Activated CD8-positive, alpha-beta memory T cell treated with anti-CD3 and anti-CD28 coated beads, Interleukin-2, amount 50 U/mL, for 1 hour (primary cell): Measurements from ENCODE around the gene WDR5.

ENCODE experiments used
- DNase-seq: peaks from one replicate; pipeline ENCODE4 v3.0.0-alpha.2; 2020; ENCODE audit errors: extremely low read depth

WDR5 gene

DNA sequence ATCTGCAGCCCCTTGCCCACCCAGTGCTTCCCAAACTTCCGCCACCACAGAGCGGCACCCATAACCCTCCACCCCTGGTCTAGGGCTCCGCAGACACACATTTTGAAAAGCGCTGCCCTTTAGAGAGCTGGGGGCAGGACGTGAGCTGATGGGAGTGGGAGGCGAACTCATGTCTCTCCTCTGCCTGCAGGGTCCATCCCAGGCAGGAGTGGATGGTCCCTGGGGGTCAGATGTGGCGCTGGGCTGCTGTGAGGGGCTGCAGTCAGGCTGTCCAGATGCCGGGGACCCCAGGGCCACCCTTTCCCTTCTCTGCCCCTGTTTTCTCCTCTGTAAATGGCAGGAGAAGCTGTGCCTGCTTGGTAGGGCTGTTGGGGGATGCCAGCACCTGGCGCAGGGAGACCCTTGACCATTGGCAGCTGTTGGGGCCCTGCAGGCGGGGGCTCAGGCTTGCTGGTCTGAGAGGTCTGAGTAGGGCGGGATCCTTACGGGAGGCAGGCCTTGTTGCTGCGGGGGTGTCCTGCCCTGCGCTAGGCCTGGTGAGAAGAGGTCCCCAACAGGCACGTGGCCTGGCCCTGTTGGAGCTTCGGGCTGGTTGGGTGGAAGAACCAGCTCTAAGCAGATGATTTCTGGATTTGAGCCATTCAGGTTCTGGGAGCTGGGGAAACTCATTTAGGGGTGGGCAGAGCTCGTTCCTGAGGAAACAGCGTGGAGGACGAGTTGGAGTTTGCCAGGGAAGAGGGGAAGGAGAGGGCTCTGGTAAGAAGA, 38.8 kb downstream of the WDR5 start:
- DNase-seq: no peak

DNA sequence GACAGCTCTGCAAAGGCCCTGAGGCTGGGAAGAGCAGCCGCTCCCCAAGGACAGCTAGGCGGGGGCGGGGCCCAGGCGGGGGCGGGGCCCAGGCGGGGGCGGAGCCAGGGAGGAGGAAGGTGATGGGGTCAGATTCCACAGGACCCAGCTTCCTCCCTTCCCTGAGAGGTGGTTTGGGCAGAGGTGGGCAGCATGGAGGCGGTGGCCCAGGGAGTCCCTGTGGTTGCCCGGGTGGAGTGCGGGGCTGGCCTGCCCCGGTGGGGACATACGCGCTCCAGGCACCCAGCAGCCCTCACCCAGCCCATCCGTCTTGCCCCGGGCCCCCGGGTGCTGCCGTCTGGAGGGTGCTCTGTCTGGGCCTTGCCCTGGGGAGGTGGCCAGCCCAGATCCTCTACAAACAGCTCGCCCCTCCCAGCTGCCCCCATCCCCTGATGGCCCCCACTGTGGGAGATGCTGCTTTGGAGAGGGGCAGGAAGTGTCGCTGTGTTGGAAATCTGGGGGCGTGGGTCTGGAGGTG, 39.5 kb downstream of the WDR5 start:
- DNase-seq: no peak

DNA sequence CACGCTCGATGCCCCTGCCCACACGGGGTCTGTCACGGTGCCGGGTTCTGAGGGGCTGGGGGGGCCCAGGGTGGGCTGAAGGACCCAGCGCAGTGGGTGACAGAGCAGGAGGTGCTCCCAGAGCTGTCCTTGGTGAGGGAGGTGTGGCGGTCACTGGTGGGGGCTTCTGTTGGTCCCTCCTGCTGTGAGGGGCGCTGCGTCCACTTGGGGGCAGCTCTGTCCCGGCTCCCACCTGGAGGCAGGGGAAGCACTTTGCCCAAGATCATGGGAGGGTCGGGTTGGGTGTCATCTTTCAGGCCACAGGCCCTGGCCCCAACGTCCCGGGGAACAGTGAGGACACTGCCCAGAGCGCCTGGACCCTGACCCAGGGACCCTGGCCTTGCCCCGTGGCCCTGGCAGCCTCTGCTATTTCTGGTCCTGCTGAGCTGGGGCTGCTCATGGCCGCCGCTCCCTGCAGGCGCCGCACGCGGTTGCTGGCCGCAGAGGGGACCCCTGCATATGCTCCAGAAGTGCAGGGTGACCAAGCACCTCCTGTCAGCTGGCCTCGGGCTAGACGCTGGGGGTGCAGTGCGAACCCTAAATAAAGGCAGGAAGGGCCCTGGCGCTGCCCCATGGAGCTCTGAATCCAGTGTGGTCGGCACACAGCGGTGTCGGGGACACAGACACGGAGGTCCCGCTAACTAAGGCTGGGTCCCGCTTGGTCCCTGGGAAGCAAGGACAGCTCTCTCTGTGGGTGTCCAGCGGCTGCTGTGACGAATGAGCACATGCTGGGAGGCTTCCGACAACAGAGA, 40.1 kb downstream of the WDR5 start:
- DNase-seq: no peak

DNA sequence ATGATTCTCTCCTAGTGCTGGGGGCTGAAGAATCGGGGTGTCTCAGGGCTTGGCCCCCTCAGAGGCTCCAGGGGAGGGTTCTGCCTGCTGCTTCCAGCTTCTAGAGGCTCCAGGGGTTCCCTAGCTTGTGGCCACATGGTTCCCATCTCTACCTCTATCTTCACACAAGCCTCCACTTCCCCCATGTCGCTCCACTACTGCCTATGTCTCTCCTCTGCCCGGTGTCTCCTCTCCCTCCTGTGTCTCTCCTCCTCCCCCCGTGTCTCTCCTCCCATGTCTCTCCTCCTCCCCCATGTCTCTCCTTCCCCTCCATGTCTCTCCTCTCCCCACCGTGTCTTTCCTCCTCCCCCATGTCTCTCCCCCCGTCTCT, 40.7 kb downstream of the WDR5 start:
- DNase-seq: no peak

DNA sequence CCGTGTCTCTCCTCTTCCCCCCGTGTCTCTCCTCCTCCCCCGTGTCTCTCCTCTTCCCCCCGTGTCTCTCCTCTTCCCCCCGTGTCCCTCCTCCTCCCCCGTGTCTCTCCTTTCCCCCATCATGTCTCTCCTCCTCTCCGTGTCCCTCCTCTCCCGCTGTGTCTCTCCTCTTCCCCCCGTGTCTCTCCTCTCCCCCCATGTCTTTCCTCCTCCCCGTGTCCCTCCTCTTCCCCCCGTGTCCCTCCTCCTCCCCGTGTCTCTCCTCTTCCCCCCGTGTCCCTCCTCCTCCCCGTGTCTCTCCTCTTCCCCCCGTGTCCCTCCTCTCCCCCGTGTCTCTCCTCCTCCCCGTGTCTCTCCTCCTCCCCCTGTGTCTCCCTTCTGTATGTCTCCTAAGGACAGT, 41.3 kb downstream of the WDR5 start:
- DNase-seq: no peak

DNA sequence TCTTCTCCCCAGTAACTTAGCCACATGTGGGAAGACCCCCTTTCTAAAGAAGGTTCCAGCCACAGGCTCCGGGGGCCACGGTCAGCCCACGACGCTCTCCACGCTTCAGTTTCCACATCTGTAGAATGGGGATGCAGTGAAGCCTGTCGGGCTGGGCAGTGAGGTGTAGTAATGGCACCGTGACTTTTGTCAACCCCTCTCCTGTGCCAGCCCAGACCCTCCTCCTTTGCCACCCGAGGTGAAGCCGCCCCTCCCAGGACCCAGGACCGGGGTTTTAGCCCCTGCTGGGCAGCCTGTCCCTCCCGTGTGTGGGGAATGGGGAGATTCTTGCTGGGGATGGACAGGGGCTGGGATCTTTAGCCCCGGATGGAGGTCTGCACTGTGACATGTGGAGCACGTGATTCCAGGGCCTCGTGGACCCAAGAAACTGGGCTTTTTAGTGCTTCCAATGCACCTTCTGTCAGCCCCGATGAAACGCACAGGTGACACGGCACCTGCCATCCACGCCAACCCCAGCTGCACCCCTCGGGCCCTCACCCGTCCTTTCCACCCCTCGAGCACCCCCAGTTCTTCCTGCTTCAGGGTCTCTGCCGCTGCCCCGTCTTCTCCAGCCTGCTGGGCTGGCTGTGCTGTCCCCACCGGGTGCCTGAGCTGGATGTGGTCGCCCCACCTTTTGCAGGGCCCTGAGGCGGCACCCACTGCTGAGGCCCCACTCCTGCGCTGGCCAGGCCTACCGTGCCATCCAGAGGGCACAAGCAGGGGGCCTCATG, 41.9 kb downstream of the WDR5 start:
- no peak for DNase-seq

DNA sequence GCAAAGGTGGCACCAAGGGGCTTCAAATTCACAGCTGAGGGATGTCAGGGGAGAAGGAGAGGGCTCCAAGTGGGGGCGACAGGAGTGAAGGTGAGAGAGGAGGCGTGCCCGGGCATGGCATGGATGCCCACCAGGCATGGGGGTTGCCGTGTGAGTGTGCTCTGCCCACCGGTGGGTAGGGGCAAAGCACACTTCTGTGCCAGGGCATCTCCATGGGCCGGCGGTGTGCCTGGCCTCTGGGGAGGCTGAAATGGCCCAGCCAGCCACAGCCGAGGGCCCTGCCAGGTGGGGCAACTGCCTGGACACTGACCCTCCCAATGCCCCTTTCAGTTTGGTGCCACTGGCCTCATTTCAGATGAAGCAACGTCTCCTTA, 42.5 kb downstream of the WDR5 start:
- no peak for DNase-seq

DNA sequence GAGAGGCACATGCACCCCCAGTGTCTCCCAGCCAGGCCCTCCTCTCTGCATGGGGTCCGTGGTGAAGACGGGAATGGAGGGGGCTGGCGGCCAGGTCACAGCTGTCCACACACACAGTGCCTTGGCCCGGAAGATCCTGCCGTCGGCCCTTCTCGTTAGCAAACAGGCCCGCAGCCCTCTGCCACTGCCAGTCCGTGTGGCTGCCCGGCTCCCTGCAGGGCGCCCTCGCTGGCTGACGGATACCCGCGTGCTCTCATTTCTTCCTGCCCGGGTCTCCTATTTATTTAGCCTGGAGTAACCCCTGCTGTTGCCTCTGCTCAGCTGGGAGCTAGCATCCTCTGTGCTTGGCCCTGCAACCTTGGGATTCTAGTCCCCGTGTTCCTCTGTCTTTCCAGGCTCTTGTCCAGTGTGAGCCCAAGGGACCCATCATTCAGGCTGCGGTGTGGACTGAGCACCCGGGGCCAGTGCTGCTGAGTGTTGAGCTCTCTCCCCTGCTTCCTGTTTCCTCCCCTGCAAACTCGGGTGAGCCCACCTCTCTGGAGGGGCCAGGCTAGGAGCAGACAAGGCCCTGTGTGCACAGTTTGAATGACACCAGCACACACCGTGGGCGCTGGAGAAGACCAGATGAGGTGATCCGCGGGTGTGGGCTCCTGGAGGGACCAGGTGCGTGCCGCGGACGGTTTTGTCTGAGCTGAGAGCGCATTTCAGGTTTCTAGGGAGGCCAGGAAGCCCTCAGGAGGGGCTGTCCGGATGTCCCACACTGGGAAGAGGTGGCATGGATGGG, 43.1 kb downstream of the WDR5 start:
- DNase-seq: no peak

DNA sequence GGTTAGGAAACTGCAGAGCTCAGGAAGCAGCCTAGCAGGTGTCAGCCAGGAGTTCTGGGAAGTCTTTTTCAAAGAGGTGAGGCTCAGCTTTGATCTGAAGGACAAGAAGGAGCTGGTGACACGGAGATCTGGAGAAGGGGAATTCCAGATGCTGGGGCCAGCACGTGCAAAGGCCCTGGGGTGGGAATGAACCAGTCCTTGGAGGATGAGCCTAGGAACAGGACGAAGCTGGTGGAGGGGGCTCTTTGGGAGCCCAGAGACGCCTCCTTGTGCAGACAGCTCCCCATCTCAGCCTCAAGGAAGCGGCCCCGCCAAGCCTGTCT, 43.7 kb downstream of the WDR5 start:
- DNase-seq: no peak

DNA sequence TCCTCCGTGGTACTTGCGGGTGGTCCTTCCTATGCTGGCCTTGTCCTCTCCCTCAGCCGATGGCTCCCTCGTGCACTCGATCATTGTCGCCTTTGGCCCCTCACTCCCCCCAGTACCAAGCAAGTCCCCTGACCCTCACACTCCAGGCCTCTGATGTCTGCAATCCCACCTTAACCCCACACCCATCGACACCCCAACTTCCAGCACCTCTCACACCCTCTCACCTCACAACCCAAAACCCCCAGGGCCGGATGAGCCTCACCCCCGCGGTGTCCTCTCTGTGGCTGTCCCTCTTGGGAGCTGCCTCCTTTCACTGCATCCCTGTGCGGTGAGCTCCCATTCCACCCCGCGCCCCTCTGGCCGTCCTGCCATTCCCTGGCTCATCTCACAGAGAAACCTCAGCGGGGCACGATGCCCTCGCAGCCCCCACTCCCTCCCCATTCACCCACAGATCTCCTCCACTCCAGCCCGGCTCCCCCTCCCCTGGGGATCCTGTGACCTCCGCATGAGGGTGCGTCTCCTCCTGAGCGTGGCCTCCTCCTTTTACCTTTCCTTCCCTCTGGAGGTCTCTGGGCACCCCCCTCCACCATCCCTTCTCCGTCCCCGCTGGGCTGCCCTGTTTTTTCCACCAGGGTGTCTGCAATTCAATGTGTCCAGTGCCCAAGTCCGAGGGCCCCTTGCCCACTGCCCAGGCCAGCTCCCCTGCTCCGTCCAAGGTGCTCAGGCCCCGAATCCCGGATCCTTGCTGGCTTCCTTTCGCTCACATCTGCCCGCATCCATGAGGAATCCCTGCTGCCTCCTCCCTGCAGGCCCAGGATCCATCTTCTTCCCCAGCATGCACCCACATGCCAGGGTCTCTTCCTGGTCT, 44.3 kb downstream of the WDR5 start:
- DNase-seq: no peak

DNA sequence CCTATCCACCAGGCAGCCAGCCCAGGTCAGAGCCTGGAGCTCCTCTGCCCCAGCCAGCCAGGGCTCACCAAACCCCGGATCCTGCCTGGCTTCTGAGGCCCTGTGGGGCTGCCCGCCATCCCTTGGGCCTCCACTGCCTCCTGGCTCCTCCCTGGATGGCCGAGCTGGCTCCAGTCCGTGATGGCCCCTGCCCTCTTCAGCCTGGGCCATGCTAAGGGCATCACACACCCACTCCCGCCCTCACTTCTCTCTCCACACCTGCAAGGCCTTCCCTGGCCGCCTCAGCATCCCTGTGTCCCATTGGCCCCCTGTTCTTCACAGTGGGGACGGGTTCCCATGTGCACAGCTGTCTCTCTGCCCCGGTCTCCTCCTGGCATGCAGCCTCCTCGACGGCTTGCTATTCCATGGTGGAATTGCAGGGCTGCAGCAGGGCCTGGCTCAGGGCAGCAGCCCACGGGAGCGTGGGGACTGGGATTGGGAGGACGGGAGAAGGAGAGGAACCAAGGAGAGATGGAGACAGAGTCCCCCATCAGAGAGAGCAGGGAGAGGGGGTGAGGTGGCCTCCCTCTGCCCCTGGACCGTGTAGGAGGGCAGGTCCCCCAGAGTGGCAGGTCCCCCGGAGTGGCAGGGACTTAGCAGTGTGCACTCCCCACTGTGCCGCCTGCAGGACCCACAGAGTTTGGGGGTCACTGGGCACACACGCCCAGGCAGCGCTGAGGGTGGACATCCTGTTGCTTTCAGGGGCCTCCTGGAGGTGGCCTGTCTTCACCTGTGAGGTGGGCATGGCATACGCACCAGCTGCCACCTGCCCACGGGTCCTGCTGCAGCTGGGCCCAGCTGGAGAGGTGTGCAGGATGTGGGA, 45.1 kb downstream of the WDR5 start:
- no peak for DNase-seq

DNA sequence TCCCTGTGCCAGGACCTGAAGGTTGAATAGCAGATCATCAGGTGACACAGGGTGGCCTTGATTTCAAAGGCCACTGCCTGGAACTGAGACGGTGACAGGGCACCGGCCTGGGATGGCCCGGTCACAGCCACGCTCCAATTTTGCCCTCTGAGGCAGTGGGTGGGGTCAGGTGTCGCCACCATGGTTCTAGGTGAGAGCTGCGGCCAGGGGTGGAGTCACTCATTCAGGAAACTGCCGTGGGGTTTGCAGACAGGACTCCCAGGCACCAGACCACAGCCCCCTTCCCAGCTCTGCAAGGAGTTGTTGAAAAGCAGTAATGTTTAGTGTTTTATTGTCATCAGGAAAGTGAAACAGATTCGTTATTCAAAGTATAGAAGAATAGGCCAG, 45.8 kb downstream of the WDR5 start:
- no peak for DNase-seq

DNA sequence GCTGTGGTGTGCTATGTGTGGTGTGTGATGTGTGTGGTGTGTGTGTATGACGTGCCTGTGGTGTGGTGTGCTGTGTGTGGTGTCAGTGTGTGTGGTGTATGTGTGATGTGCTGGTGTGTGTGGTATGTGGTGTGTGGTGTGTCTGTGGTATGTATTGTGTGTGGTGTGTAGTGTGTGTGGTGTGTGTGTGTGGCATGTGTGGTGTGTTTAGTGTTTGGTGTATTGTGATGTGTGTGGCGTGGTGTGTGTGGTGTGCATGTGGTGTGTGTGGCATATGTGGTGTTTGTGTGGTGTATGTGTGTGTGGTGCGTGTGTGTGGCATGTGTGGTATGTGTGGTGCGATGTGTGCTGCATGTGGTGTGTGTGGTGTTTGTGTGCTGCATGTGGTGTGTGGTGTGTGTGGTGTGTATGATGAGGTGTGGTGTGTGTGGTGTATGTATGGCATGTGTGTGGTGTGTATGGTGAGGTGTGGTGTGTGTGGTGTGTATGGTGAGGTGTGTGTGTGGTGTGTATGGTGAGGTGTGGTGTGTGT, 46.7 kb downstream of the WDR5 start:
- no peak for DNase-seq

DNA sequence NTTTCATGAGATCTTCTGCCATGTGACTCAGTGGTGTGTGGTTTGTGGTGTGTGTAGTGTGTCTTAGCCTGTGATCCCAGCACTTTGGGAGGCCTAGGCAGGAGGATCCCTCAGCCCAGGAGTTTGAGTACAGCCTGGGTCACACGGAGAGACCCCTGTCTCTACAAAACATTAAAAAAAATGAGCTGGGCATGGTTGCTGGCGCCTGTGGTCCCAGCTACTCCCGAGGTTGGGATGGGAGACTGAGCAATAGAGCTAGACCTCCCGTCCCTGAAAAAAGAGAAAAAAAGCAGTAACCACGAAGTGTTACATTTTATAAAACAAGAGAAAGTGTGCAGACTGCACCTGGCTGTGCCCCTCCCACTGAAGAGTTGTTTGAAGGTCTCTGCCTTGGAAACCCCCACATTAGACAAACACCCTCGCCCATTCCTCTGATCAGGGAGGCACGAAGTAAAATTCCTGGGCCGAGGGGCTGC, 49.7 kb downstream of the WDR5 start:
- DNase-seq: no peak

DNA sequence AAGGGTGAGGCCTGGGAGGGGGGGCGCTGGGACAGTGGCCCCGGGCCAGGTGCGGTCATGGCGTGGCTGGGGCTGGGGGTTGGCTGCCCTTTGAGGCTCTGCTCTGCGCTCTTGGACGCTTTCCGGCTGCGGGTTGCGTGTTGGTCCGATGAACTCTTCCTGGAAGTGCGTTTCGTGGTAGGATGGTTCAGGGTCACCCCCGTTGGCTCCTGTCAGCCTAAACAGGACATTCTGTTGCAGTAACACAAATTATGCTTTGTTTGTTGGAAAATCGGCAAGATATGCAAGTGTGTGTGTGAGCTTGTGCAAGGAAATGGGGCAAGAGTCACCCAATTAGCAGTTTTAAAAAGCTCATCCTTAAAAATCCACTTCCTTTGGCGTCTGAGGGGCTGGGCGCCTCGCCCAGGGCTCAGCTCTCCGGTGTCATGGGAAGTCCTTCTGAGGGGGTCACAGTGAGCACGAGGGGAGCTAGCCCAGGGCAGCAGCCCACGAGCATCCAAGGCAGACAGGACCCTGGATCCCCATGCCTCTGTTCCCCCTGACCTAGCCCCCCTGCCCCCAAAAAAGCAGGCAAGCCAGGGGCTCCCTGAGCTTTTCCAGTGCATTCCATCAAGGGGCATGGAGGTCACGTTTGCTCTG, 50.7 kb downstream of the WDR5 start:
- DNase-seq: no peak

DNA sequence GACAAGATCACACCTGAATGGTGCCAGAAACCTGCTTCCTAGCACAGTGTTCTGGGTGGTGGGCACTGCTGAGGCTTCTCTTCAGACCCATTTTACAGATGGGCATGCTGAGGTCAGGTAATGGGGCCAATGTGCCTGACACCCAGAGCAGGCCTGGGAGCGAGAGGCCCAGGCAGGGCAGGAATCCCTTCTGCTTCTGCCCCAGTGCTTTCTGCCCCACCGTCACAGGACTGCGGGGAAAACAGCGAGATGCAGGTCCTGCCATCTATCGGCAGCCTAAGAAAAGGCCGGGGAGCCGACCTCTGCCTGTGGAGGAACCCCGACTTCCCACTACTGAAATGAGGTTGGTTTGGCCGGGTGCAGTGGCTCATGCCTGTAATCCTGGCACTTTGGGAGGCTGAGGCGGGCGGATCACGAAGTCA, 51.2 kb downstream of the WDR5 start:
- DNase-seq: no peak

DNA sequence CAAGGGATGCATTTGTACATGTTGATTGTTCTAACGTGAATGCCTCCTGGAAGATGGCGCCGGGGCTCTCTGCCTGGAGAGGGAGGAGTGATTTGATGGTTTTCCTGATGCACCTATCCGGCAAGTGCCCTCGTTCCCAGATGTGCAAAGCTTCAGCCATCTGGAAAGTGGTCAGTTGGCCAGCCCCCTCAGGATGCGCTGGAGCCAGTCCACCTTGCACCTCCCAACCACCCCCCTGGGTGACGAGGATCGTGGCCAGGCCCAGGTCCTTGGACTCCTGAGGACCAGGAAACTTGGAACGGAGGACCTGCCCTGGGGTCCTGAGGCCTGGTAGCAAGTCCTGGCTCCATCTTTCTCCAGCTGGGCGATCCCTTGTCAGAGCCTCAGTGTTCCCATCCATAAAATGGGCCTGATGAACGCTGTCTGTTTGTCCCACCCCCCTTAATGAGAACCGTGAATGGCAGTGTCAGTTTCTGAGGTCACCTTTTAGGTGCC, 52.1 kb downstream of the WDR5 start:
- DNase-seq: no peak

DNA sequence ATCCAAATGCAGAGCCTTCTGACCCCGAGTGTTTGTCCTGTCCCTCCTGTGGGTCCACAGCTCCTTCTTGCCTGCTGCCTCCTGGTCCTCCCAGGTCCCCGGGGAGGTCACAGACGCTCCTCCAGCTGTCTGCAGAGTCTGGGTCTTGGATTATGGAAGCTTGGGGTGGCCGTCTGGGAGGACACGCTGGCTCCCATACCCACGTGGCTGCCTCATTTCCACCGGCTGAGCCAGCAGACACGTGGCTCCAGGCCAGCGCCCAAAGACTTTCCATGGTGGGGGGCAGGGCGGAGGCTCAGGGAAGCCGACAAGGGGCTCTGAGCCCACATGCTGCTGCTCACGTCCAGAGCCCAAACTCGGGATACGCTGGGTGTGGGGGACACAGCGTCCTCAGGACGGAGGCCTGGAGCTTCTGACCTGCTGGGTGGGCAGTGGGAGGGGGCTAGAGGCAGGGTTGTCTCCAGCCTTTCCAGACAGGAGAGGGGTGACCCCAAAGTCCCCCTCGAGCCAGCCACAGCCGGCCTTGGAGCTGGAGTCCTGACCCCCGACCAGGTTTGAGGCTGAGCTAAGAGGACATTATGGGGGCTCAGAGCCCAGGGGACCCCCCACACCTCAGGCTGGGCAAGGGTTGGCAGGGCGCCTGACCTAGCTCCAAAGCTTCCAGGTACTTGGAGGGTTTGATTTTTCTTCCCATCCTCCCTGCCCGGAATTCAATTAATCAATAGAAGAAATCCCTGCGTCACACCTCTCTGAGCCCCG, 52.7 kb downstream of the WDR5 start:
- DNase-seq: no peak
